Activated effector memory CD4-positive, alpha-beta T cell treated with anti-CD3 and anti-CD28 coated beads, Interleukin-2, amount 50 U/mL, for 16 hours (primary cell): ENCODE measurements around the gene RNF217.
"Not testable (repeated sequence)": the region's sequence is repeated elsewhere in the genome, so short reads cannot be mapped to it uniquely, and the experiment has no call there.

Source experiments
- DNase-seq: peaks from one replicate; pipeline ENCODE4 v3.0.0-alpha.2; 2020

The RNF217 gene

GRCh38 chr6:124963831-124964763, 1.9 kb downstream of the RNF217 start:
- no peak for DNase-seq

DNA sequence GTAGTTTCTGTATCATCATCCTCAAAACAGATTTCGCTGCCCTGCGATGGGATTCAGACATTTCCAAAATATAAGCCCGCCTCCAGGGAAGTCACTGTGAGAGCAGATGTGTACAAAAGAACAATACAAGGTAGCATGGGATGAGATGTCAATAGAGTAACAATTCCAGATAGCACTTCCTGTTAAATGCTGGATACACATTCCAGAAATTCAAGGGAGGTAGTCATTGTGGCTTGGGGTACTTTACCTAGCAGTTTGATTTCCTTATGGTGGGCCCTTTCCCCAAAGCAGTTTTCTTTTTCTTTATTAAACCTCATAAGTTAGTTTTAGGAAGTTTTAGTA, 2.5 kb downstream of the RNF217 start:
- no peak for DNase-seq

DNA sequence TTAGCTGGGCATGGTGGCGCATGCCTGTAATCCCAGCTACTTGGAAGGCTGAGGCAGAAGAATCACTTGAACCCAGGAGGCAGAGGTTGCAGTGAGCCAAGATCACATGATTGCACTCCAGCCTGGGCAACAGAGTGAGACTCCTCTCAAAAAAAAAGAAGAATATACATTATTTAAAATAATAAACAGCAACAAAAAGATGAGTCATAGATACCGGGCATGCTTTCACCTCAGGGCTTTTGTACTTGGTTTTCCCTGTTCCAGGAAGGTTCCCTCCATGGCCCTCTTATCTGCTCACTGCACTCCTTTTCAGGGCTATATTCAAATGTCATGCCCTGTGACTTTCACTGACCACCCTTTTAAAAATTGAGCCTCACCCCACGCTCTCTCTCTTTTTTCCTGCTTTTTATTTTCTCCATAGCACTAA, 3.2 kb downstream of the RNF217 start:
- not testable (repeated sequence) for DNase-seq

DNA sequence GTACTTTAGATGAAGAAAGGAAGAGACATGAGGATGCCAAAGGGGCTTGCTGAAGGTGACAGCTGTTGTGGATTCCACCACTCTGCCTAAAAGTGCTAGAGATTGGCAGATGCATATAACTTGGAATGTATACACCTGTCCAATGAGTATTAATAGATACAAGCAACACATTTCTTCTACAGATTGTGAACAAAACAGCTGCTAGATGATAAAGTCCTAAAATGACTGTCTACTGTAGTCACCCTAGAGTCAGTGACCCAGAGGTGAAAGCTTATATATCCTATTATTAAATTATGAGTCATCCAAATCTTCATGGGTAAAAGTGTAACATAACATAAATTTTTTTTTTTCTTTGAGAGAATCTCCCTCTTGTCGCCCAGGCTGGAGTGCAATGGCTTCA, 5.2 kb downstream of the RNF217 start:
- no peak for DNase-seq

GRCh38 chr6:124968401-124968800, 6.2 kb downstream of the RNF217 start:
- DNase-seq: no peak

DNA sequence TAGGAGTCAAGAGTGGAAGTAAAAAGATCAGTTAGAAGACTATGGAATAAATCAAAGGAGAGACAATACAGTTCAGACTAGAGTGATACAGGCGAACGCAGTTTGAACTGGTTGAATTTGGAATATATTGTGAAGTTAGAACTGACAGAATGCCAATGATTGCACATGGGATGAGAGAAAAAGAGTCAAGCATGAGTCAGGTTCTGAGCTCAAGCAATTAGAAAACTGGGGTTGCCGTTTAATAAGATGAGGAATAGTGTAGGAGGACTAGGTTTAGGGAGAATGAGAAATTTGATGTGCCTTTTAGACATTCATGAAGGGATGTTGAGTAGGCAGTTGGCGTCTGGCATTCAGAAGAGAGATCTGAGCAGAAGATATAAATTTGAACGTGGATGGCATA, 8.0 kb downstream of the RNF217 start:
- DNase-seq: no peak

DNA sequence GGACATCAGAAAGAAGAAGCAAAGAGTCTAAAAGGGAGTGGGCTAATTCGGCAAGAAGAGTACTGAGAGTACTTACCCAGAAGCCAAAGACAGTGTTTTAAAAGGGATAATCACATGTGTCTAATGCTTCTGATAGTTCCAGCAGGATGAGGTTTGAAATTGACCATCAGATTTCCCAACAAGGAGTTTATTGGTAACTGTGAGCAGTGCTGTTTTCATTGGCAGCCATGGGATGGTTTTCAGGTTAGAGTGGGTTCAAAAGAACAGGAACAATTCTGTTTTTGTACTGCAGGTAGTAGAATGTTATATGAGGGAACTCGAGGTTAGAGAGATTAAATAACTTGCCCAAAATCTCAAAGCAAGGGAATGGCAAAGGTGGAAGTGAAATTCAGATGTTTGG, 8.5 kb downstream of the RNF217 start:
- DNase-seq: no peak

- DNase-seq: no peak
Measured at GRCh38 chr6:124973780-124974179, 11.5 kb downstream of the RNF217 start.

- no peak for DNase-seq
Measured at GRCh38 chr6:124974771-124975377, 12.6 kb downstream of the RNF217 start.

- no peak for DNase-seq
Measured at GRCh38 chr6:124977067-124977908, 15.1 kb downstream of the RNF217 start.

GRCh38 chr6:124978451-124979293, 16.4 kb downstream of the RNF217 start:
- no peak for DNase-seq

DNA sequence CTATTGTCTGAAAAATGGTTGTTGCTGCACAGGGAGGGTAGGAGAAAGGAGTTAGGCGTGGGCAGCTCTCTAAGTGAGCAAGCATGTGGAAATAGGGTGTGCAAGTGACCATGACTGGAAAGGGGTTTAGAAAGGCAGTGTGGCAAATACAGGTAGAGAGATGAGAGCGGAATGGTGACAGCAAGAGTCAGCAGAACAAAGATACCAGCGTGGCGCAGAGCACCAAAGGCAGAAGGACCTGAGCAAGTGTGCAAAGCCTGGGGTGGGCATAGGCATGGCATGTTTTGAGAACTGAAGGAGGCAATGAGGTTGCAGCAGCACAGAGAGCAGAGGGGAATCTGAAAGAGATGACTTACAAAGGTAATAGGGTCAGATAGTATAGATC, 17.0 kb downstream of the RNF217 start:
- DNase-seq: no peak

GRCh38 chr6:124982669-124983068, 20.4 kb downstream of the RNF217 start:
- no peak for DNase-seq

GRCh38 chr6:124983383-124984083, 21.3 kb downstream of the RNF217 start:
- no peak for DNase-seq

GRCh38 chr6:124984668-124985338, 22.6 kb downstream of the RNF217 start:
- no peak for DNase-seq

- no peak for DNase-seq
Measured at GRCh38 chr6:124986164-124986563, 23.9 kb downstream of the RNF217 start.

- no peak for DNase-seq
Measured at GRCh38 chr6:124987291-124987690, 25.1 kb downstream of the RNF217 start.

DNA sequence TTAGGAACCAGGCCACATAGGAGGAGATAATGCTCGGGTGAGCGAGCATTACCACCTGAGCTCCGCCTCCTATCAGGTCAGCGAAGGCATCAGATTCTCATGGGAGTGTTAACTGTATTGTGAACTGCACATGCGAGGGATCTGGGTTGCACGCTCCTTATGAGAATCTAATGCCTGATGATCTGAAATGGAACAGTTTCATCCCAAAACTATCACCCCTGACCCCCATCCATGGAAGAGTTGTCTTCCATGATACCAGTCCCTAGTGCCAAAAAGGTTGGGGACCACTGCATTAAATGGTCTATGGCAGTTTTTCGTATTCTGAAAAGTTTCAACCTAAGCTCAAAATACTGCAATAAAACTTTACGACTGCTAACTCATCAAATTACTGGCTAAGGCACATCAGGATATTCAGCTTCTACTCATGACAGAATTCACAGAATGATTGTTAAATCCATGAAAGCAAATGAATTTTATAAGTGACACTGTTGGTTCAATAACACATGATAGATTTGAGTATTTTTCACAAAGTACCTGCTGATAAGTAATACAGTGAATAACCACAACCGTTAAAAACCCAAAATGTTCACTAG, 25.9 kb downstream of the RNF217 start:
- no peak for DNase-seq

DNA sequence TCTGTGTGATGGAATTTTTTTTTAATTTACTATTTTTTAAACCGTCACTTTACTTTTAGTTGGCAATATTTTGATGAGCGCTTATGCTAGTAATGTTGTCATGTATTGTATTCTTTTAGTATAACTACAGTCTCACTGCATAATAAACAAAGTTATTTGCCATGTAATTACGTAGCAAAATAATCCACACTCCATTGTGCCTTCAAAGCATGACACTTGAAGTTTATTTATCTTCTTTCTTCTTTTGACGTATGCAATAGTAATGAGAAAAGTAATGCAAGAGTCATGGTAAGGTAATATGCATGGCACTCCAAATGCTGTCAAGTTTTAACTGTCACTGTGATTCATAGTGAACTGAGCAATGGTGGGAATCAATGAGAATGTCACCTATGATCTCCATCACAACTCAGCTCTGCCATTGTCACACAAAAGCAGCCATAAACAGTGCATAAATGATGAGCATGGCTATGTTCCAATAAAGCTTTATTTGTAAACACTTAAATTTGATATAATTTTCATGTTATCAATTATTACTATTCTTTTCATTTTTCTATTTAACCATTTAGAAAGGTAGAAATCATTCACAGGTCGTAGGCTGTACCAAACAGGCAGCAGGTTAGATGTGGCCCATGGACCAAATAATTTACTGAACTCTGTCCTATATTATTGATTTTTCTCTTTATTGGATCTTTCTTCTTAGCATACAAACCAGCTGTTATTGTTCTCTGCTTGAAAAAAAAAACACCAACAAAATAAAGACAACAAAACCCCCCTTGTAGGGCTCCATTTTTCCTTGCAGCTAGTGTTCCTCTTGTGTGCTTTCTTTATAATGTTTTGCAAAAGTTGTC, 27.1 kb downstream of the RNF217 start:
- DNase-seq: no peak

- no peak for DNase-seq
Measured at GRCh38 chr6:124990988-124991387, 28.8 kb downstream of the RNF217 start.
